ENCODE results near the gene PCDHB16.
A peak's percentile ranks its signal among the peaks of the same experiment; 100 is the strongest.
"Not testable (repeated sequence)": the region's sequence is repeated elsewhere in the genome, so short reads cannot be mapped to it uniquely, and the experiment has no call there.

Gene PCDHB16

GRCh38 chr5:141184117-141184855, 2.1 kb downstream of the PCDHB16 start:
- not testable (repeated sequence) for DNase-seq

- peak; percentile 16 to 75 for DNase-seq
Observed at GRCh38 chr5:141186897-141187512, 4.8 kb downstream of the PCDHB16 start, which contains the start of gene PCDHB9. Gene PCDHB9, plus strand, starts transcription at chr5:141187161. Its CDS starts 158 bp downstream, at chr5:141187319.

GRCh38 chr5:141188682-141189081, 6.5 kb downstream of the PCDHB16 start:
- DNase-seq: not testable (repeated sequence)

- not testable (repeated sequence) for DNase-seq
Observed at GRCh38 chr5:141189131-141189530, 6.9 kb downstream of the PCDHB16 start.

GRCh38 chr5:141192110-141192725, 10.0 kb downstream of the PCDHB16 start, which contains the start of gene PCDHB10:
Gene PCDHB10, plus strand, starts transcription at chr5:141192353. Its CDS starts 200 bp downstream, at chr5:141192553.
- DNase-seq: peak in 1 of 2 experiments; percentile 66

- DNase-seq: not testable (repeated sequence)
Observed at GRCh38 chr5:141194332-141194731, 12.1 kb downstream of the PCDHB16 start.

- DNase-seq: no peak
Observed at GRCh38 chr5:141196363-141196762, 14.2 kb downstream of the PCDHB16 start.

GRCh38 chr5:141199359-141200235, 17.4 kb downstream of the PCDHB16 start, which contains the start of gene PCDHB11:
Gene PCDHB11, plus strand, starts transcription at chr5:141199627. Its CDS starts 148 bp downstream, at chr5:141199775.
- DNase-seq: peak in 1 of 2 experiments; percentile 36

GRCh38 chr5:141201126-141201525, 18.9 kb downstream of the PCDHB16 start:
- DNase-seq: not testable (repeated sequence)

- not testable (repeated sequence) for DNase-seq
Observed at GRCh38 chr5:141201646-141202045, 19.5 kb downstream of the PCDHB16 start.

- DNase-seq: no peak
Observed at GRCh38 chr5:141208478-141208877, 26.3 kb downstream of the PCDHB16 start, which contains the start of gene PCDHB12. Gene PCDHB12, plus strand, starts transcription at chr5:141208719. Its CDS starts 189 bp downstream, at chr5:141208908.

GRCh38 chr5:141210281-141210680, 28.1 kb downstream of the PCDHB16 start:
- DNase-seq: not testable (repeated sequence)

GRCh38 chr5:141210849-141211248, 28.7 kb downstream of the PCDHB16 start:
- DNase-seq: not testable (repeated sequence)

GRCh38 chr5:141213656-141214339, 31.6 kb downstream of the PCDHB16 start, which contains the start of gene PCDHB13:
Gene PCDHB13, plus strand, starts transcription at chr5:141213919. Its CDS starts 205 bp downstream, at chr5:141214124.
- DNase-seq: not testable (repeated sequence)

GRCh38 chr5:141214583-141214982, 32.4 kb downstream of the PCDHB16 start:
- not testable (repeated sequence) for DNase-seq

- not testable (repeated sequence) for DNase-seq
Observed at GRCh38 chr5:141215504-141215903, 33.3 kb downstream of the PCDHB16 start.

- DNase-seq: not testable (repeated sequence)
Observed at GRCh38 chr5:141216035-141216434, 33.8 kb downstream of the PCDHB16 start.

GRCh38 chr5:141223112-141223783, 41.1 kb downstream of the PCDHB16 start, which contains the start of gene PCDHB14:
Gene PCDHB14, plus strand, starts transcription at chr5:141223343. Its CDS starts 163 bp downstream, at chr5:141223506.
- DNase-seq: peak; percentile 16 to 54

- not testable (repeated sequence) for DNase-seq
Observed at GRCh38 chr5:141224844-141225243, 42.7 kb downstream of the PCDHB16 start.

GRCh38 chr5:141225421-141225820, 43.2 kb downstream of the PCDHB16 start:
- DNase-seq: not testable (repeated sequence)
